HL-60 (cell line): ENCODE results near the gene IKBKG.

Source experiments
- POLR2AphosphoS5 ChIP-seq: IDR thresholded peaks from 2 replicates; pipeline ENCODE4 v1.6.1; 2012; ENCODE audit warnings: low read depth
- TF ChIP-seq, protein P1 (sequence below): IDR thresholded peaks from one replicate; pipeline ENCODE4 v1.5.1; 2011; ENCODE audit warnings: low read length, control low read depth, inconsistent platforms; ENCODE audit not compliant: insufficient read depth

DNA sequence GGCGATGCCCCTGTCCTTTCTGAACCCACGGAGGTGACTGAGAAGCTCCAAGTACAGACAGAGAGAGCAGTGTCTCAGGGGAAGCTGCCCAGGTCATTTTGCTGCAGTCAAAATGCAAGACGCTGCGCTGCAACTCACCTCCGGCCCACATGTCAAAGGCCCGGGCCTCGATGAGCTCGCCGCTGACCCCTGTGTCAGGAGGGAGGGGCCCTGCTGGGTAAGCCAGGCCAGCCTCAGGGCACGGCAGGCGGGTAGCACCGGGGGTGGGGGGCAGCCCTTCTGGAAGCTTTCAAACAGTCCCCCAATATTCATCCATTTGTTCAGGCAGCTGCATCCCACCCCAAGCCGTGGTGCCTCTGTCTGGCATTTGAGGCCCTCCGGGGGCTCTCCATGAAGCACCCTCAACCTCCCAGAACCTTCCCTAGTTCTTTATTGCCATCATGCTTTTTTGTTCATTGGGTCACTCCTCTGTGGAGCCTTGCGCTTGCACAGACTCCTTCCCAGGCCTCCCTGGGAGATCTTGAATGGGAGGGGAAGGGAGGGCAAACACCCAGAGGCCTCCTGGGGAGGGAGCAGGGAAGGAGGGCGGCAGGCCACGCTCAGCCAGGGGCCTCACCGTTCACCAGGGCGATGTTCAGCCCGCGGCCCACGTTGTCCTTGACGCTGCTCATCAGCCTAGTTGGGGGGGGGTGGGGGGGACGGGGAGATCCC is 39.6 kb upstream of the IKBKG start:
- TF ChIP-seq, protein P1, sequence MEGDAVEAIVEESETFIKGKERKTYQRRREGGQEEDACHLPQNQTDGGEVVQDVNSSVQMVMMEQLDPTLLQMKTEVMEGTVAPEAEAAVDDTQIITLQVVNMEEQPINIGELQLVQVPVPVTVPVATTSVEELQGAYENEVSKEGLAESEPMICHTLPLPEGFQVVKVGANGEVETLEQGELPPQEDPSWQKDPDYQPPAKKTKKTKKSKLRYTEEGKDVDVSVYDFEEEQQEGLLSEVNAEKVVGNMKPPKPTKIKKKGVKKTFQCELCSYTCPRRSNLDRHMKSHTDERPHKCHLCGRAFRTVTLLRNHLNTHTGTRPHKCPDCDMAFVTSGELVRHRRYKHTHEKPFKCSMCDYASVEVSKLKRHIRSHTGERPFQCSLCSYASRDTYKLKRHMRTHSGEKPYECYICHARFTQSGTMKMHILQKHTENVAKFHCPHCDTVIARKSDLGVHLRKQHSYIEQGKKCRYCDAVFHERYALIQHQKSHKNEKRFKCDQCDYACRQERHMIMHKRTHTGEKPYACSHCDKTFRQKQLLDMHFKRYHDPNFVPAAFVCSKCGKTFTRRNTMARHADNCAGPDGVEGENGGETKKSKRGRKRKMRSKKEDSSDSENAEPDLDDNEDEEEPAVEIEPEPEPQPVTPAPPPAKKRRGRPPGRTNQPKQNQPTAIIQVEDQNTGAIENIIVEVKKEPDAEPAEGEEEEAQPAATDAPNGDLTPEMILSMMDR: no peak
- TF ChIP-seq POLR2AphosphoS5: no peak
